ENCODE measurements around the gene MELTF.
A peak's percentile ranks its signal among the peaks of the same experiment; 100 is the strongest.

Gene MELTF

DNA sequence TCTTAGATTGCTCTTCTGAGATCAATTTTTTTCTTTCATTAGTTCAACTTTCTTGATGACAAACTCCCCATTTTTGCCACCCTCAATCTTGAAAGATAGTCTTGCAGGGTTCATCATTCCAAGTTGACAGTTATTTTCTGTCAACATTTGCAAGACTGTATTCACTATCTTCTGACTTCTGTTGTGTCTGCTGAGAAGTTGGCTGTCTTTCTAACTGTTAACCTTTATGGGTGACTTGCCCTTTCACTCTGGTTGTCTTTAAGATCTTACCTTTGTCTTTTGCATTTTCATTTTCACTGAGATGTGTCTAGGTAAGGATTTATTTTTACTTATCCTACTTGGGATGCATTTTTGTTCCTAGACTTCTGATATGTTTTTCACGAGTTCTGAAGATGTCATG, 46.4 kb downstream of the MELTF start:
- no peak overlapping the region for H3K4me3 ChIP-seq (ENCODE audit: low read length)
- TF ChIP-seq, protein P1, sequence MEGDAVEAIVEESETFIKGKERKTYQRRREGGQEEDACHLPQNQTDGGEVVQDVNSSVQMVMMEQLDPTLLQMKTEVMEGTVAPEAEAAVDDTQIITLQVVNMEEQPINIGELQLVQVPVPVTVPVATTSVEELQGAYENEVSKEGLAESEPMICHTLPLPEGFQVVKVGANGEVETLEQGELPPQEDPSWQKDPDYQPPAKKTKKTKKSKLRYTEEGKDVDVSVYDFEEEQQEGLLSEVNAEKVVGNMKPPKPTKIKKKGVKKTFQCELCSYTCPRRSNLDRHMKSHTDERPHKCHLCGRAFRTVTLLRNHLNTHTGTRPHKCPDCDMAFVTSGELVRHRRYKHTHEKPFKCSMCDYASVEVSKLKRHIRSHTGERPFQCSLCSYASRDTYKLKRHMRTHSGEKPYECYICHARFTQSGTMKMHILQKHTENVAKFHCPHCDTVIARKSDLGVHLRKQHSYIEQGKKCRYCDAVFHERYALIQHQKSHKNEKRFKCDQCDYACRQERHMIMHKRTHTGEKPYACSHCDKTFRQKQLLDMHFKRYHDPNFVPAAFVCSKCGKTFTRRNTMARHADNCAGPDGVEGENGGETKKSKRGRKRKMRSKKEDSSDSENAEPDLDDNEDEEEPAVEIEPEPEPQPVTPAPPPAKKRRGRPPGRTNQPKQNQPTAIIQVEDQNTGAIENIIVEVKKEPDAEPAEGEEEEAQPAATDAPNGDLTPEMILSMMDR (conservative IDR thresholded peaks at IDR 0.05; ENCODE audit: low read length) = no peak
- DNase-seq (ENCODE audit: low read depth) = no peak

DNA sequence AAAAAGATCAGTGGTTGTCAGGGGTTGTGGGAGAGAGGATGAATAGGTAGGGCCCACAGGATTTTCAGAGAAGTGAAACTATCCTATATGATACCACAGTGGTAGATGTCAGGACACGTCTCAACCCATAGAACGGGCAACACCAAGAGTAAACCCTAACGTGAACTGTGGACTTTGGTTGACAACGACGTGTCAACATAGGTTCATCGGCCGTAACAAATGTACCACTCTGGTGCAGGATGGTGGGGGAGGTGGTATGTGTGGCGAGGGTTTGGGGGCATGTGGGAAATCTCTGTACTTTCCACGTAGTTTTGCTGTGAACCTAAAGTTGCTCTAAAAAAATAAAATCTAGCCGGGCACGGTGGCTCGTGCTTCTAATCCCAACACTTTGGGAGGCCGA, 48.0 kb downstream of the MELTF start:
- no peak overlapping the region for H3K4me3 ChIP-seq (ENCODE audit: low read length)
- TF ChIP-seq, protein P1 (conservative IDR thresholded peaks at IDR 0.05; ENCODE audit: low read length) = no peak
- no peak for DNase-seq (ENCODE audit: low read depth)

DNA sequence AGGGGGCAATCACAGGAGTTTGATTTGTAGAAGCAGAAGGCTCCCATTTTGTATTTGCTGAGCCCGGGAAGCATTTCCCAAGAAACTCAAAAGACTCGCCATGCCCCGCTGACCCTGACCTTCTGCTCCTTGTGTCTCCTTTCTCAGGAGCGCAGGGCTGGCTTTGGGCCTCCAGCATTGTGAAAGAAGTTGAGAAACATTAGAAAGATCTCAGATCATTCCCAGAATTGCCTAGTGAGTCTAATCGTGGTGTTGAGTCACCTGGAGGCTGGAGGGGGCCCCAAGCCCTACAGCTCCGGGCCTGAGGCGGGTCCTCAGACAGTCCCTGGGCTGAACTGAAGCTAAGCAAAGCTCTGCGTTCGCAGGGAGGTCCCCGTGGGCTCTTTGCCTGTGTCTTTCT, 50.1 kb downstream of the MELTF start:
- no peak overlapping the region for H3K4me3 ChIP-seq (ENCODE audit: low read length)
- TF ChIP-seq, protein P1 (conservative IDR thresholded peaks at IDR 0.05; ENCODE audit: low read length) = no peak
- DNase-seq (ENCODE audit: low read depth) = peak; percentile 69

DNA sequence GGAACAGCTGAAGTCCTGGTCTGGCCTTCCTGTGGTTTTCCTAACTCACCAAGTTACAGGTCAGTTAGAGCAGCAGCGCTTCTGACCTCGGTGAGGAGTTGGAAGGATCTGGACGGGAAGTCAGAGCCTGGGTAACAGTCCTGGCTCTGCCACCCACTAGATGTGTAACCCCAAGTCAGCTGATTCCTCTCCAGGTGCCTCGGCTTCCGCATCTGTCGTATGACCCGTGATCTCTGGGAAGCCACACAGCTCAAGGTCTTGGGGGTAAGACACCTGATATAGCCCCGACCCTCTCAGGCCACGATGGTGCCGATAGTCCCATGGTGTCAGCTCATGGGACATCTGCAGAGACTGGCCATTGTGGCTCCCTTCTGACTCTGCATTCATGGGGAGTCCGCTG, 52.7 kb downstream of the MELTF start:
- H3K4me3 ChIP-seq (ENCODE audit: low read length) = no peak overlapping the region
- no peak for DNase-seq (ENCODE audit: low read depth)
- TF ChIP-seq, protein P1 (conservative IDR thresholded peaks at IDR 0.05; ENCODE audit: low read length) = no peak

DNA sequence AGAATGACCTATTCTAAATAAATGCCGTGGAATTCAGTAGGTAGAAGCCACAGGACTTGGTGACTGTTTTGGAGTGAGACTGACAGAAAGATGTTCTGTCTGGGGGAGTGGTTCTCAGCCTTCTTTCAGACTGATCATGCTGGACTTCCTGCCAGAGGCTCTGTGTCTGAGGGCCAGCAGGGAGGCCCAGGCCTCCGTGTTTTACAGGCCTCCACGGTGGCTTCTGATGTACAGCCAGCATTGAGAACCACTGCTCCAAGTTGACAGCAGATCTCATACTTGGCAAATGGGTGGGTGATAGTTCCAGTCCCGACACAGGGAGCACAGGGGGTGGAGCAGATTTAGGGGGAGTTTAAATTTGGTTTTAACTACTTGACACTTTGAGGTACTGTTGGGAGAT, 54.3 kb downstream of the MELTF start:
- no peak for DNase-seq (ENCODE audit: low read depth)
- TF ChIP-seq, protein P1 (conservative IDR thresholded peaks at IDR 0.05; ENCODE audit: low read length) = no peak
- H3K4me3 ChIP-seq (ENCODE audit: low read length) = no peak overlapping the region

DNA sequence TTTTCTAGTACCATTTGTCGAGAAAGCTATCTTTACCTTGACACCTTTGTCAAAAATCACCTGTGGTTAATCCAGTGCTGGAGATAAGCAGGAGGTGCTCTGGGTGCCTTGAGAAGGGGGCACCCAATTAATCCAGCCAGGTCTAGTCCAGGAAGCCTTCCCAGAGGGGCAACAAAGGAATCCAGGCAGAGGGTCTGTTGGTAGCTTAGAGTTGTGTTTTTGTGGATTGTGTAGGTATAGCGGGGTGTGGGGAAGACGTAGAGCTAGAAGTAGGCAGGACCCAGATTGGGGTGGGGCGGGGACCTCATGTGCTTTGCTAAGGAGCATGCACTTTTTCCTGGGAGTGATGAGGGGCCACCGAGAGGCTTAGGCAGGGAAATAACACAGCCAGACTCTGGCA, 55.0 kb downstream of the MELTF start:
- no peak for DNase-seq (ENCODE audit: low read depth)
- TF ChIP-seq, protein P1 (conservative IDR thresholded peaks at IDR 0.05; ENCODE audit: low read length) = no peak
- no peak overlapping the region for H3K4me3 ChIP-seq (ENCODE audit: low read length)

DNA sequence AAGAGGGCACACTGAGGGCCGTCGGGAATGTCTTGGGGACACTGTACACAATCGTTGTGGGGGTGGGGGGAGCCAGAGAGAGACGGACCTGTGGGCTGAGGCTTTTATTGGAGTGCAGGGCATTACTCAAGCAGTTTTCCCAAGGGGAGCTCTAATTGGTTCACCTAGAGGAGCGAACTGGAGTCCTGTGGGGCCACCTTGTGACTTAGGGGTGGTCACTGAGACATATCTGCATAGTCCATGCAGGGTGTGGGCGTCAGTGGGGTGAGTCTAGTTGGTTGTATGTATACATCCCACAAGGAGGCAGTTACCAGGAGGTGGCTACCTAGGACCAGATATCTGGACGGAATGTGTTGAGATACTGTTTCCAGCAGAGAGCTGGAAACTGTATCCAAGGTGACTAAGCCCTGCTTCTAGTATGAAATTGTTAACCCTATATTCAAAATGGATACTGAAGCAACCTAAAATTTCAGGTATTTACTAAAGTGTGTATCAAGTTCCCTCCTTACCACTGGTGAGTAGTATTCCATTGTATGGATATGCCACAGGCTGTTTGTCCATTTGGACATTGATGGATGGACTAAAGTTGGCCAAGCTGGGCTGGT, 58.4 kb downstream of the MELTF start:
- DNase-seq (ENCODE audit: low read depth) = no peak
- H3K4me3 ChIP-seq (ENCODE audit: low read length) = no peak overlapping the region
- TF ChIP-seq, protein P1 (conservative IDR thresholded peaks at IDR 0.05; ENCODE audit: low read length) = no peak

All from AG10803 (cell line).